Activated CD4-positive, CD25-positive, alpha-beta regulatory T cell (primary cell): ENCODE measurements around the gene TBPL1.
"Not testable (repeated sequence)": the region's sequence is repeated elsewhere in the genome, so short reads cannot be mapped to it uniquely, and the experiment has no call there.

Source experiments
- DNase-seq, 4 experiments: peaks; one replicate each; lab custom pipeline; 2025; lab: John Stamatoyannopoulos, UW

Gene TBPL1

DNA sequence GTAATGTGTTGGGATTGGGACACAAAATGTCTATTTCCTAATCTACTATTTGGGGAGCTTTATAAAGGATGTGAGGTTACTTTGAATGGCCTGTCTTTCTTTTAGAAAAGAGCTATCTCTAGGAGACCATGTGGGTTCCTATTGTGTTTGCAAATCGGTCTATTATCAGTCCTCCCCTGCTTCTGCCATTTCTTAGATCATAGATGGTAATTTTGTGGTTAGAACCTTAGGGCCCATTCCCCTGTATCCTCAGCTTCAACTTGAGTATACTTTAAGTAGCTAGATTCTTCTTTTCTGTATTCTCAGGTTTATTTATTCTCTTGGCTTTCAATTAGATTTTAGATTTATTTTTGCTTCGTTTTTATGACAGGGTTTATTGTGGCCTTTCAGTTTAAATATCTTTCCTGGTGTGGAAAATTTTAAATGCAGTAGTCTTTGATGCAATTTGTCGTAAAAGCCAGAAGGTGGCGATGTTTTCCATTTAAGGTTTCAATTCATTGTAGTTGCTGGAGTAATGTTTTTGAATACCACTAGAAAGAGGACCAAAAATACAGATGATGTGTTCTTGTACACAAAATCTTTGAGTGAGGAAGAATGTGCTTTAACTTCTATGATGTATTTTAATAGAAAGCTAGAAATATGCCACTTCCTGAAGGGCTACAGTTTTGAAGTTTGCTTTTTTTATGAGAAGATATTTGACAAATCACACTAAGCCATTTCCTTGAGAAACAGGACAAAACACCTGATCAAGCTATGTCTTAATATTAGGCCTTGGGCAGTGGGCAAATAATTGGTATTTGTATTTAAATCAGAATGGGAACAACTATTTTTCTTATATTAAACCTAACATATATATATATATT, 20.3 kb downstream of the TBPL1 start:
- DNase-seq = no peak

DNA sequence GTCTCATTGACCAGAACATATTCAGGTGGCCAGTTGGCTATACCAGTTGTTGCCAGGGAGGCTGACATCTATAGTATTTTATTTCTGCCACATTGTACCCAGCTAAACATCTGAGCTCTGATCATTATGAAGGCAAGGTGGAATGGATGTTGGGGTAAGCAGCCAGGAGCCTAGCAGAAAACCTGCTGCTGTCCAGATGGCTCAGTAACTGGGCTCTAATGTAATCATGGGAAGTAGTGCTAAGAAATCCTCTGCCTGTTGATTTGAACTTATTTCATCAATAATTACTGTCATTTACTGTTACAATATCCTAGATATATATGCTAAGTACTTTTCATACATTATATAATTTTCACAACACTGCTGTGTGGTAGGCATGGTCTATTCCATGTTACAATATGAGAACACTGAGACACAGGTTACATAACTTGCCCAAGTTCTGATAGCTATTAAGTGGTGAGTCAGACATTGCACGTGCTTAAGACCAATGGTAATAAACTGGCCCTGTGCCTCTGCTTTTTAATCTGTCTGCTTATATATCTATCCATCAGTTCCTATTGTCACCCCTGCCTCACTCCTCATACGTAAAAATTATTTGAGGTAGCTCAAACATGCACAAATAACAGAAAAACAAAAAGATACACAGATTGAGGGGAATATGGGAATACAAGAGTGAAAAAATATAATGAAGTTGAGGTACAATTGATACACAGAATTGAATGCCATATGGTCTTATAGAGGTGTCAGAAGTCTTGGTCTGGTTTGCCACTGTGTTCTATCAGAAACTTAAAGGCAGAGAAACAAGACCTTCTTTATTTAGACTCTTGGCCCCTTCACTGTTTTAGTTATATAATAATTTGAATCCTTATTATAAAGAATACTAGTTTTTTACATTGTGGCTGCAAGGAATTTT, 25.2 kb downstream of the TBPL1 start:
- DNase-seq = no peak

- no peak for DNase-seq
Observed at GRCh38 chr6:133978896-133979240, 25.8 kb downstream of the TBPL1 start.

- DNase-seq = not testable (repeated sequence)
Observed at GRCh38 chr6:133979269-133979963, 26.4 kb downstream of the TBPL1 start.

- DNase-seq = no peak
Observed at GRCh38 chr6:133980168-133980567, 27.1 kb downstream of the TBPL1 start.

- no peak for DNase-seq
Observed at GRCh38 chr6:133983099-133983939, 30.3 kb downstream of the TBPL1 start.

DNA sequence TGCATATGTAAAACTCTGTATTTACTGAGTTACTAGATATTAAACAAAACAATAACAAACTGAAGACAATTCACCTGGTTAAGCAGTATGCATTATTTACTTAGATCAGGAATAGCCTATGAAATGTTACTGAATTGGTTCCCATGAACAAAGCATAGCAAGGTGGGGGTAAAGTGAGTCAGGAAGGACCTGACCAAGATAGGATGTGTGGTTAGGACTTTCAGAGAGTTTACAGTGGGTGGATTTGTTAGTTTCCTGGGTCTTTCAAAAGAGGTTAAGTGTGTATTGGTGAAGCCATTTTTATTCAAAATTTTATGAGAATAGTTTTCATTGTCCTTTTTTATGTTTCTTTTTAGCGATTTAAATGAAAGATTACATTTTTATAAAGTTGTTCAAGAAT, 32.9 kb downstream of the TBPL1 start:
- no peak for DNase-seq

DNA sequence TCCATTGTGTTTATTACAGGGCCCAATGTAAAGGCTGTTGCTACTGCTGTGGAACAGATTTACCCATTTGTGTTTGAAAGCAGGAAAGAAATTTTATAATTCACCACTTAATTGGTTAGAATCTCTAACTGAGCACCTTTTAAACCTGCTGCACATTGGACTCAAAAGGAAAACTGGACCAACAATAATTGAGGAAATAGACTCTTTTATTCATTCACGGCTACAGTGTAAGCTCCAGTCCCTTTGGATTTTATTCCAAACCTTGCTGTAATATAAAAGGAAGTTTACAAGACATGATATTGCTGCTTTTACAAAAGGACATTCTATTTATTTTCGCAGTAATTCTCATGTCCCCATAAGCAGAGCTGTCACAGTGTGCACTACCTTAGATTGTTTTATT, 33.9 kb downstream of the TBPL1 start:
- no peak for DNase-seq

DNA sequence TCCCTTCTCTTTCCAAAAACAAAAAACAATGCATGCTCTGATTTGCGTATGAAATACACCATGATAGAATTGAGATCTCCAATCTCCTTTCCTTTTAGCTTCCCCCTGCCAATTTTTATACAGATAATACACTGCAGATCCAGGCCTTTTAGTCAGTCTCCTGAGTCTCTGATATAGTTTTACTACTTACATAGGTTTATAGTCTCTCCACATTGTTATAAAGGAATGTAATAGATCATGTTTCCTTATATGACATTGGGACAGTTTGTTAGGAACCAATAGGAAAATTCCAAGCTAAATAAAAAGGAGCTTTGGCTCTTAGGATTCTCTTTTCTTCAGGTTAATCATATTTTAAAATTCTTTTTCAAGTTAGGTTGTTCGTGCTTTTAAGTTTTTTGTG, 36.5 kb downstream of the TBPL1 start:
- no peak for DNase-seq

DNA sequence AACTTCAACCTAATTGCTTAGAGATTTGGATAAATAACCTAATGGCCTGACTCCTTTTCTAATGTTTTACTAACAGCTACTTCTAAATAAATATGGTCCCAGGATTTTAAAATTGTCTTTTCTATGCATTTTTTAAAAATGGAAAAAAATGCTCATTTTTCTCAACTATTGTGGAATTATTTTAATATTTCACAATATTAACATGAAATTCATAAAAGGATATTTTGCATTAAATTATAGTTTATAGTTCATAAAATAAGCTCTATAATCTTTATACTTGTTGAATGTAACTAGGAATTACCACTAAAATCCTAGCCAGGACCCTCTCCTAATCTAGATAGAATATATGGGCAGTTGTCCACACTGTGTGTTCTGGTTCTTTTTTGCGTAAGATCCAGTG, 37.3 kb downstream of the TBPL1 start:
- DNase-seq = no peak

DNA sequence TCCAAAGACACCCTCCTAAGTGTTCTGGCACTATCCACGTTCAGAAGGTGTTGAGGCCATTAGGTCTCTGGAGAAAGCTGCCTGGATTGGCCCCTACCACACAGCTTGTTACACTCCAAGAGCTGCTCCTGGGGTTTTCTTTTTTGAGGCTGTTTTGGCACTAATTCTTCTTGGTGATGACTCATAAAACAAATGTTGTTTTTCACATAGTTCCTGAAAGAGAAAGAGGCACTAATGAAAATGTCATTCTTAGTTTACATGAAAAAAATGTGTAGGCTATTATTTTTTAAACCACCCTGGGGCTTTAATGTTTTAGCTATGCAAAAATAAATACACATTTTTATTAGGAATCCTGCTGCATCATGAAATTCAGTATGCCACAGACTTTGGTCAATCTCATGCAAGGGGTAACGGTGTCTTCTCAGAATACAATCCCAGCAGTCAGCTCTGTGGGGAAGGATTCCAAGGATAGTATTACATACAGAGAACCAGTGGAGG, 38.1 kb downstream of the TBPL1 start:
- DNase-seq = no peak

GRCh38 chr6:133992992-133993680, 40.1 kb downstream of the TBPL1 start:
- DNase-seq = no peak

DNA sequence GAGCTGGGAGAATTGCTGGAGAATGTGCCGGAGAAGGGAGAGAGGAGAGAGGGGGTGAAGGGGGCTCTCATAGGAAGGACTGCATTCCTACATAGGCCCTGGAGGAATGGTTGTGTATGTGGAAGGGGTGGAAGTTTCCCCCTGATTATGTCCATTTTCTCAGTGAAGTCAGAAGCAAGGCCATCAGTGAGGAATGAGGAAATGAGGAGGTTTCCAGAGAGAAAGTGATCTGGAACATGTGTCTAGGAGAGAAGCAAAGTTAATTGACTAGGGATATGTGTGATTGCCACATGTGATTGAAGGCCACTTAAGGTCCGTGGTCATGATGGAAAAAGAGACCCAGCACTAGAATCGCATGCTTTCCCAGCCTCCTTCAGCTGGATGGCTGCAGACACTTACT, 42.3 kb downstream of the TBPL1 start:
- no peak for DNase-seq

GRCh38 chr6:133995758-133996157, 42.7 kb downstream of the TBPL1 start:
- no peak for DNase-seq

DNA sequence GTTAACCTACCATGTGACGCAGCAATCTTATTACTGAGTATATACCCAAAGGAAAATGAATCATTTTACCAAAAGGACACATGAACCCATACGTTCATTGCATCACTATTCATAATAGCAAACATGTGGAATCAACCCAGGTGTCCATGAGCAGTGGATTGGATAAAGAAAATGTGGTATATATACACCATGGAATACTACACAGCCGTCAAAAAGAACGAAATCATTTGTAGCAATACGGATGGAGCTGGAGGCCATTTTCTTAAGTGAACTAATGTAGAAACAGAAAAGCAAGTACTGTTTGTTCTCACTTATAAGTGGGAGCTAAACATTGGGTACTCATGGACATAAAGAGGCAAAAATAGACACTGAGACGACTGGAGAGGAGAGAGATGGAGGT, 44.2 kb downstream of the TBPL1 start:
- DNase-seq = no peak

DNA sequence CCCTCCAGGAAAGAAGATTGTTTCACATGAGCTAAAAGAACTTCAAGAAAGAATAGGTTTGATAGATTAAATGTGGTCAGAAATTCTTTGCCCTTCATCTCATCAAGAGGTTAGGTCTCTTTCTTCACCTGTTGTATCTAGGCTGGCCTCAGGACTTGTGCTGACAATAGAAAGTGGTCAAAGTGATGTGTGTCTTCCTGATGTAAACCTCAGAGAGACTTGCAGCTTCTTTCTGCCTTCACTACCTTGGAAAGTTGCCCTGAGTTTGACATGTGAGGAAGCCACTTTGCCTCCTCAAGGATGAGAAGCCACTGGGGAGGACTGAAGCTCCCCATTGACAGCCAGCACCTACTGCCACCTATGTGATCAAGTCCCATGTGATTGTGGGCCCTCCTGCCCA, 46.3 kb downstream of the TBPL1 start:
- no peak for DNase-seq

GRCh38 chr6:134000443-134000842, 47.4 kb downstream of the TBPL1 start:
- DNase-seq = no peak

GRCh38 chr6:134002821-134003220, 49.8 kb downstream of the TBPL1 start:
- DNase-seq = no peak

DNA sequence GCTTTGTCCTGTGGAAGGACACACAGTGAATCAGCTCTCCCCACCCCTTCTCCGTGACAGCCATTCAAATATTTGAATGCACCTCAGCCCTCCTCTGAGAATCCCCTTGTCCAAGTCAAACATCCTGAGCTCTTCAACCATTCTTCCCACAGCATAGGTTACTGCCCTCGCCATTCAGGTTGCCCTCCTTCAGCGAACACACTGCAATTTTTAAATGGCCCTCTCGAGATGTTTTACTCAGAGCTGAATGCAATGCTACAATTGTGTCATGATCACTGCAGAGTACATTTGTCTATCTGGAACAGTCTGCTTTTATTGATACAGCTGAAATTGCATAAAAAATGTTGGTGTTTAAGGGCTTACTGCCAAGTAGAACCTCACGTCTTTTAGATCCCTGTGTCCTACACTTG, 50.5 kb downstream of the TBPL1 start:
- no peak for DNase-seq

DNA sequence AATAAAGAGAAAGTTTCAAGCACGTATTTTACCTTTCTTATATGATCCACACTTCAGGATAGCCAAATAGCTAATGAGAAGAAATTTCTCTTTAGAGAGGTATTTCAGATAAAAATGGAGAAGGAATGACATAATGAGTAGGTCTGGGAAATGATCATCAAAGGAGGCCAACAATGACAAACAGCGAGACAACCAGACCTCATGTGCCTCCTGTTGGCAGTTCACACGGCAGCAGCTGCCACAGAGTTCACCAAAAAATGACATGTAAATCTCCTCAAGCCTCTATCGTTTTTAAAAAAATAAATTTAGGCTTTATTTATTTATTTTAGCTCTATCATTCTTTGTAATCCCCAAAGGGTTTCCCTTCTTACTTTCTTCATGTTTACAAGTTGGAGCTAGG, 51.7 kb downstream of the TBPL1 start:
- no peak for DNase-seq

DNA sequence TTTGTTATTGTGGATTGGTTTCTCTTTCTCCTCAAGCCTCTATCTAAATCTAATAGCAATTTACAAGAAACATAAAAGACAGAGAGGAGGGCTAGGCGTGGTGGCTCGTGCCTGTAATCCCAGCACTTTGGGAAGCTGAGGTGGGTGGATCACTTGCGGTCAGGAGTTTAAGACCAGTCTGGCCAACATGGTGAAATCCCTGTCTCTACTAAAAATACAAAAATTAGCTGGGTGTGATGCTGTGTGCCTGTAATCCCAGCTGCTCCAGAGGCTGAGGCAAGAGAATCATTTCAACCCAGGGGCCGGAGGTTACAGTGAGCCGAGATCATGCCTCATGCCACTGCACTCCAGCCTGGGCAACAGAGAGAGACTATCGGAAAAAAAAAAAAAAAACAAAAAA, 52.8 kb downstream of the TBPL1 start:
- DNase-seq = no peak
